Measurements from ENCODE around the gene UNC5CL. TPM values are rescaled to one million over a fixed set of nuclear protein-coding genes. Genes with fewer than 3 reads are reported as not detected.
A peak's percentile ranks its signal among the peaks of the same experiment; 100 is the strongest.

UNC5CL gene
- total and polyA plus RNA-seq, 9 of the 15 experiments (the other 6 are each of a cell fraction or from before 2014, with no cell fraction given): 0.07 to 1.8 (median 0.62) TPM; not detected in 1

GRCh38 chr6:41073968-41074691 is 35.1 kb upstream of the UNC5CL start (continued):
- TF ChIP-seq RERE (CRISPR knock-in tag; IDR thresholded peaks at IDR 0.05; ENCODE audit: borderline replicate concordance) (no peak), TRIM25 (IDR thresholded peaks at IDR 0.05; ENCODE audit: borderline replicate concordance) (peak; percentile 94; the same call in 1 of the 2 replicates), UBTF (IDR thresholded peaks at IDR 0.05; ENCODE audit: borderline replicate concordance in 1 of 2, low read depth in 2 of 2, low read length in 2 of 2) (0 out of 4 replicates have a peak, but pooled peaks of 1 of the 2 experiments have one; percentile 49), TAL1 (IDR thresholded peaks at IDR 0.05) (peak; percentile 11; the same call in 1 of the 2 replicates), KDM4B (IDR thresholded peaks at IDR 0.05; ENCODE audit: borderline replicate concordance in 2 of 2, low read depth in 1 of 2) (no peak), MITF (IDR thresholded peaks at IDR 0.05) (no peak), LCOR (CRISPR knock-in tag; IDR thresholded peaks at IDR 0.05) (peak; percentile 50; the same call in 1 of the 2 replicates), RFX7 (CRISPR knock-in tag; IDR thresholded peaks at IDR 0.05) (no peak), PTBP1 (IDR thresholded peaks at IDR 0.05; ENCODE audit: low read depth, low read length) (no peak), EP400 (IDR thresholded peaks at IDR 0.05) (peak; percentile 52; the same call in 1 of the 2 replicates), CEBPG (CRISPR knock-in tag; IDR thresholded peaks at IDR 0.05) (no peak), CEBPG (tag; conservative IDR thresholded peaks at IDR 0.05 in 1 of 2, IDR thresholded peaks at IDR 0.05 in 1 of 2) (no peak), FUS (optimal IDR thresholded peaks at IDR 0.05; ENCODE audit: low read depth, low read length) (no peak), MXI1 (IDR thresholded peaks at IDR 0.05; ENCODE audit: low read depth, low read length) (no peak)

Measured in K562 (cell line).